Measurements from ENCODE around the gene GOLGA8R.
"Not testable (repeated sequence)": the region's sequence is repeated elsewhere in the genome, so short reads cannot be mapped to it uniquely, and the experiment has no call there.

The GOLGA8R gene, protein sequence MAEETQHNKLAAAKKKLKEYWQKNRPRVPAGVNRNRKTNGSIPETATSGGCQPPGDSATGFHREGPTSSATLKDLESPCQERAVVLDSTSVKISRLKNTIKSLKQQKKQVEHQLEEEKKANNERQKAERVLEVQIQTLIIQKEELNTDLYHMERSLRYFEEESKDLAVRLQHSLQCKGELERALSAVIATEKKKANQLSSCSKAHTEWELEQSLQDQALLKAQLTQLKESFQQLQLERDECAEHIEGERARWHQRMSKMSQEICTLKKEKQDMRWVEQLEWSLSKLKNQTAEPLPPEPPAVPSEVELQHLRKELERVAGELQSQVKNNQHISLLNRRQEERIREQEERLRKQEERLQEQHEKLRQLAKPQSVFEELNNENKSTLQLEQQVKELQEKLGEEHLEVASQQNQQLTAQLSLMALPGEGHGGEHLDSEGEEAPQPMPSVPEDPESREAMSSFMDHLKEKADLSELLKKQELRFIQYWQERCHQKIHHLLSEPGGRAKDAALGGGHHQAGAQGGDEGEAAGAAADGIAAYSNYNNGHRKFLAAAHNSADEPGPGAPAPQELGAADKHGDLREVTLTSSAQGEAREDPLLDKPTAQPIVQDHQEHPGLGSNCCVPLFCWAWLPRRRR

DNA sequence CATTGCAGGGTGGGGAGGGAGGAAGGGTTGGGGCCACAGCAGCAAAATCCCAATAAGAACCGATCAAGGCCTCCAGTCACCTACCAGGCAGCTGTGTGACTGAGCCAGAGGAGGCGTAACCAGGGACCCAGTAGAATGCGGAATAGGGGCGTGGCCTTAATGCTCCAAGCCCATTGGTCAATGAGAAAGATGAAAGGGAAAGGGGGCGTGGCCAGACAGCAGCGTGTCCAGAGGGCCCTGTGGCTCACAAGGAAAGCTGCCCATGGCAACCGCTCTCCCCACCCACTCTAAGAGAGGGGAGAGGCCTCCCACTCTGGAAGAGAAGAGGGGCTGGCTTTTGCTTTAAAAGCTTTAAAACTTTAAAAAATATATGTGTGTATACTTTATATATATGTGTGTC lies at the start of gene GOLGA8R:
TSS of gene GOLGA8R (minus strand) at position 101 of the 400 bp plus-strand sequence. CDS start at position 3, 98 bp downstream.
- not testable (repeated sequence) for H3K27ac ChIP-seq (ENCODE audit: low read depth, low read length); H3K27me3 ChIP-seq (ENCODE audit: control insufficient read depth in 1 of 2, insufficient read depth in 2 of 2, low read length in 2 of 2); H3K36me3 ChIP-seq (ENCODE audit: control insufficient read depth in 1 of 2, insufficient read depth in 2 of 2, low read length in 2 of 2); H3K9ac ChIP-seq (ENCODE audit: low read depth in 1 of 2, low read length in 2 of 2); H3K4me1 ChIP-seq (ENCODE audit: control insufficient read depth in 1 of 2, insufficient read depth in 2 of 2, low read length in 2 of 2); H3K9me3 ChIP-seq (ENCODE audit: control insufficient read depth in 1 of 2, low read length in 2 of 2); H3K4me3 ChIP-seq (ENCODE audit: low read depth in 1 of 2, low read length in 2 of 2)

DNA sequence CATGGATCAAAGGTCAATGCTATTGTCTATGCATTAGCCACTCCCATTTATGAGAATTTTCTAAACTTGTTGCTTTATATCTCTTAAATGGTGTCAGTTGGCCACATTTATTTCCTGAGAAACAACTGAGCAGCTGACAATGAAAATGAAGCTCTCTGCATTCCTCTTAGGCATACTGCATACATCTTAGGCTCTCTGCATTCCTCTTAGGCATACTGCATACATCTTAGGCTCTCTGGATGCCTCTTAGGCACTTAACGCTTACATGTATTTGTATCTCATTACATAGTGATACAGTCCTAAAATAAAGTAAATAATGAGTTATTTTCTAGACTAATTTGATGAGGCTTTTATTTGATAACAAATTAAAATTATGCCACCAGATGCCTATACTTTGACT lies 49.8 kb upstream of the GOLGA8R start:
- not testable (repeated sequence) for H3K9me3 ChIP-seq (ENCODE audit: control insufficient read depth in 1 of 2, low read length in 2 of 2); H3K4me1 ChIP-seq (ENCODE audit: control insufficient read depth in 1 of 2, insufficient read depth in 2 of 2, low read length in 2 of 2); H3K36me3 ChIP-seq (ENCODE audit: control insufficient read depth in 1 of 2, insufficient read depth in 2 of 2, low read length in 2 of 2); H3K27ac ChIP-seq (ENCODE audit: low read depth, low read length); H3K27me3 ChIP-seq (ENCODE audit: control insufficient read depth in 1 of 2, insufficient read depth in 2 of 2, low read length in 2 of 2); H3K4me3 ChIP-seq (ENCODE audit: low read depth in 1 of 2, low read length in 2 of 2); H3K9ac ChIP-seq (ENCODE audit: low read depth in 1 of 2, low read length in 2 of 2)

DNA sequence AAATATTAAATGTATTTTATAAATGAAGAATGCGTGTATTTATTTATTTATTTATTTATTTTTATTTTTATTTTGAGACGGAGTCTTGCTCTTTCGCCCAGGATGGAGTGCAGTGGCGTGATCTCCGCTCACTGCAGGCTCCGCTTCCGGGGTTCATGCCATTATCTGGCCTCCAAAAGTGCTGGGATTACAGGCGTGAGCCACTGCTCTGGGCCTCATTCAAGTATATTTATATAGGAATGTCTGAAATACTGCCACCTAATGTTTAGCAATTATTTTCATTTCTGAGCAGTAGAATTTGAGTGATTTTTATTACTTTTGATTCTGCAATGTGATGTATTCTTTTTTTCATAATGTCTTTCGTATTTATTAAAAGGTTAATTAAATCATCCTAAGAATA lies 48.1 kb upstream of the GOLGA8R start:
- not testable (repeated sequence) for H3K27me3 ChIP-seq (ENCODE audit: control insufficient read depth in 1 of 2, insufficient read depth in 2 of 2, low read length in 2 of 2); H3K9ac ChIP-seq (ENCODE audit: low read depth in 1 of 2, low read length in 2 of 2); H3K36me3 ChIP-seq (ENCODE audit: control insufficient read depth in 1 of 2, insufficient read depth in 2 of 2, low read length in 2 of 2); H3K9me3 ChIP-seq (ENCODE audit: control insufficient read depth in 1 of 2, low read length in 2 of 2); H3K27ac ChIP-seq (ENCODE audit: low read depth, low read length); H3K4me1 ChIP-seq (ENCODE audit: control insufficient read depth in 1 of 2, insufficient read depth in 2 of 2, low read length in 2 of 2); H3K4me3 ChIP-seq (ENCODE audit: low read depth in 1 of 2, low read length in 2 of 2)

DNA sequence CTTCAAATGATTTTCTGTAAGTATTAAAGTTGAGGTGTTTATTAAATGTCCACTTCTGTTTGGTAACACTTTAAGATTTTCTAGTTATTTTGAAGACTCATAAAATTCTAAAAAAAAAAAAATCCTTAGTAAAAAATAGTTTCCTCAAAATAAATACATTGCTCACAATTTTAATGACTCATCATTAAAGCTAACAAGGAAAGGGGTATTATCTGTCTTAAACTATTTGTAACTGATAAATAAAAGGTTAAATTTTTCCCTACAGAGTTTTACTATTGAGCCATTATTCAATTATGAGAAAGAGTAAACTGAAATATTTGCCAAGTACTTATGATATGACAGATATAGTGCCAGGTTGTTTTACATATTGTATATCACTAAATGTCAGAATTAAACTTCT lies 38.6 kb upstream of the GOLGA8R start:
- not testable (repeated sequence) for H3K4me3 ChIP-seq (ENCODE audit: low read depth in 1 of 2, low read length in 2 of 2); H3K9ac ChIP-seq (ENCODE audit: low read depth in 1 of 2, low read length in 2 of 2); H3K27me3 ChIP-seq (ENCODE audit: control insufficient read depth in 1 of 2, insufficient read depth in 2 of 2, low read length in 2 of 2); H3K4me1 ChIP-seq (ENCODE audit: control insufficient read depth in 1 of 2, insufficient read depth in 2 of 2, low read length in 2 of 2); H3K36me3 ChIP-seq (ENCODE audit: control insufficient read depth in 1 of 2, insufficient read depth in 2 of 2, low read length in 2 of 2); H3K9me3 ChIP-seq (ENCODE audit: control insufficient read depth in 1 of 2, low read length in 2 of 2); H3K27ac ChIP-seq (ENCODE audit: low read depth, low read length)

DNA sequence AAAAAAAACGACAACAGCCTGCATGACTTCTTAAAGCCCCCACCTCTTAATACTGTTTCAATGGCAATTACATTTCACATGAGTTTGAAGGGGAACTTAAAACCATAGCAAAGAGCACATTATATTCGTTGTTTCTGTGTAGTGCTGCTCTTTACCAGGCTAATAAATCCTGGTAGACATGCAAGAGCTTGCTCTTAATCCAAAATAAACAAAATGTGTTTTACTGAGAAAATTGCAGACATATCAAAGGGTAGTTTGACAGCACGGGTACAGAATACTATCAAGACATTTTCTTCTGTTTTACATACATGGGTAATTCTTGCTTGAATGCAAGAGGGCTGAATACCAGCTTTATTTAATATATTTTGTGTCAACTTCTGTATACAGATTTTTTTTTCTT lies 24.3 kb upstream of the GOLGA8R start:
- not testable (repeated sequence) for H3K4me3 ChIP-seq (ENCODE audit: low read depth in 1 of 2, low read length in 2 of 2); H3K27me3 ChIP-seq (ENCODE audit: control insufficient read depth in 1 of 2, insufficient read depth in 2 of 2, low read length in 2 of 2); H3K4me1 ChIP-seq (ENCODE audit: control insufficient read depth in 1 of 2, insufficient read depth in 2 of 2, low read length in 2 of 2); H3K9me3 ChIP-seq (ENCODE audit: control insufficient read depth in 1 of 2, low read length in 2 of 2); H3K27ac ChIP-seq (ENCODE audit: low read depth, low read length); H3K36me3 ChIP-seq (ENCODE audit: control insufficient read depth in 1 of 2, insufficient read depth in 2 of 2, low read length in 2 of 2); H3K9ac ChIP-seq (ENCODE audit: low read depth in 1 of 2, low read length in 2 of 2)

DNA sequence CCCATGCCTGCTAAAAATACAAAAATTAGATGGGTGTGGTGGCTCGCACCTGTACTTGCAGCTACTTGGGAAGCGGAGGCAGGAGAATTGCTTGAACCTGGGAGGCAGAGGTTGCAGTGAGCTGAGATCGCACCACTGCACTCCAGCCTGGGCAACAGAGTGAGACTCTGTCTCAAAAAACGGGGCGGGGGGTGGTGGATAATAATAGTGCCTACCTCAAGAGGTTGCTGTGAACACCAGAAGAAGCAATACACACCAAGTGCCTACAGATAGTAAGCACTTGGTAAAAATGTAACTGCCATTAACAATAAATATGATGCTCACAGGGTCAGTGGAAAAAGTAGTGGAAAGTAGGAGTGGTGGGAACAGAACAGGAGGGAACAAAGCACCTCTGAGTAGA lies 21.8 kb upstream of the GOLGA8R start:
- not testable (repeated sequence) for H3K36me3 ChIP-seq (ENCODE audit: control insufficient read depth in 1 of 2, insufficient read depth in 2 of 2, low read length in 2 of 2); H3K27ac ChIP-seq (ENCODE audit: low read depth, low read length); H3K9me3 ChIP-seq (ENCODE audit: control insufficient read depth in 1 of 2, low read length in 2 of 2); H3K4me3 ChIP-seq (ENCODE audit: low read depth in 1 of 2, low read length in 2 of 2); H3K9ac ChIP-seq (ENCODE audit: low read depth in 1 of 2, low read length in 2 of 2); H3K4me1 ChIP-seq (ENCODE audit: control insufficient read depth in 1 of 2, insufficient read depth in 2 of 2, low read length in 2 of 2); H3K27me3 ChIP-seq (ENCODE audit: control insufficient read depth in 1 of 2, insufficient read depth in 2 of 2, low read length in 2 of 2)

DNA sequence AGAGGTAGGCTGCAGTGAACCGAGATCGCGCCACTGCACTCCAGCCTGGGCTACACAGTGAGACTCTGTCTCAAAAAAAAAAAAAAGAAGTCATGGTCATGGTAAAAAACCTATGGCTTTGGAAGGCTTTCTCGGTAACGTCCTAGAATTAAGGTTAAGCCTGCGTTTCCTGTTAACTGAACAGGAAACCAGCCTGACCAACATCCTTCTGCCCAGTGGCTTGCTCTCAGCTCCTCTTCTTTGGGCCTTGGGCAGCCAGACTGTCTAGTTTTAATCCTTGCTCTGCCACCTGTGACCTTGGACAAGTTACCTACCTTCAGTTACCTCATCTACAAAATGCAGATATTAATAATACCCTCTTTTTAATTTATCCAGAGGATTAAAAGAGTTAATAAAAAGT lies 6.7 kb upstream of the GOLGA8R start:
- not testable (repeated sequence) for H3K9ac ChIP-seq (ENCODE audit: low read depth in 1 of 2, low read length in 2 of 2); H3K4me3 ChIP-seq (ENCODE audit: low read depth in 1 of 2, low read length in 2 of 2); H3K9me3 ChIP-seq (ENCODE audit: control insufficient read depth in 1 of 2, low read length in 2 of 2); H3K36me3 ChIP-seq (ENCODE audit: control insufficient read depth in 1 of 2, insufficient read depth in 2 of 2, low read length in 2 of 2); H3K4me1 ChIP-seq (ENCODE audit: control insufficient read depth in 1 of 2, insufficient read depth in 2 of 2, low read length in 2 of 2); H3K27me3 ChIP-seq (ENCODE audit: control insufficient read depth in 1 of 2, insufficient read depth in 2 of 2, low read length in 2 of 2); H3K27ac ChIP-seq (ENCODE audit: low read depth, low read length)

DNA sequence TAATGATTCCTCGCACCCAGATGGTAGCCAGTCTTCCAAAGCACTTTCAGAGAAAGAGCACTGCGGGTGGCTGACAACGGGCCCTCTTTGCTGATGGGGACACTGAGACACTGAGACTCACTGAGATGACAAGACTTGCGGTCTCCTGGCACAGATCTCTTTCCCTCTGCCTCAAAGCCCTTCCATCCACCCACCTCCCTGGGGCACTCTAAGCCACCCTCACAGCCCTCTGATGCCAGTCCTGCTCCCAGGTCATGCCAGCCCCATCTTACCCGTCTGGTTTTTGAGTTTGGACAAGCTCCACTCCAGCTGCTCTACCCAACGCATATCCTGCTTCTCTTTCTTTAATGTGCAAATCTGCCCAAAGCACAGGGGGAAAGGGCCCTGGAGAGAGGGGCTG lies 6.4 kb downstream of the GOLGA8R start:
- H3K36me3 ChIP-seq (ENCODE audit: control insufficient read depth in 1 of 2, insufficient read depth in 2 of 2, low read length in 2 of 2); H3K4me1 ChIP-seq (ENCODE audit: control insufficient read depth in 1 of 2, insufficient read depth in 2 of 2, low read length in 2 of 2); H3K9ac ChIP-seq (ENCODE audit: low read depth in 1 of 2, low read length in 2 of 2); H3K27ac ChIP-seq (ENCODE audit: low read depth, low read length); H3K9me3 ChIP-seq (ENCODE audit: control insufficient read depth in 1 of 2, low read length in 2 of 2); H3K4me3 ChIP-seq (ENCODE audit: low read depth in 1 of 2, low read length in 2 of 2); H3K27me3 ChIP-seq (ENCODE audit: control insufficient read depth in 1 of 2, insufficient read depth in 2 of 2, low read length in 2 of 2): not testable (repeated sequence)

DNA sequence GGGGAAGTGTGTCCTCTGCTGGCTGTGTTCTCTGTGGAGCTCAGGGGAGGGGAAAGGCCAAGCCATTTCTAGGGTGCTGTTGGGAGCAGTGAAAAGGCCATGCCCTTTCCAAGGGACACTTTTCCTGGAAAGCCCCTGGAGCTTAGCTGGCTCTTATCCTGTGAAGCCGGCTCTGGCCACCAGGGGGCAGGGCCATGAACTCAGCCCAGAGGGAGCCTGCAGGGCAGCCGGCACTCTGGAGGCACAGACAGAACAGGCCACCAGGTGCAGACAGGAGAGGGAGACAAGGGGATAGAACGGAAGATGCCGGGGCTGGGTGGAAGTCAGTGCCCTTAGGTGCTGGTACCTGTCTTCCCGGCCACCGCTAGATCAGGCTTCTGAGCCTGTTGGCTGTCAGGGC lies 15.1 kb downstream of the GOLGA8R start:
- not testable (repeated sequence) for H3K27ac ChIP-seq (ENCODE audit: low read depth, low read length); H3K36me3 ChIP-seq (ENCODE audit: control insufficient read depth in 1 of 2, insufficient read depth in 2 of 2, low read length in 2 of 2); H3K27me3 ChIP-seq (ENCODE audit: control insufficient read depth in 1 of 2, insufficient read depth in 2 of 2, low read length in 2 of 2); H3K9ac ChIP-seq (ENCODE audit: low read depth in 1 of 2, low read length in 2 of 2); H3K4me3 ChIP-seq (ENCODE audit: low read depth in 1 of 2, low read length in 2 of 2); H3K9me3 ChIP-seq (ENCODE audit: control insufficient read depth in 1 of 2, low read length in 2 of 2); H3K4me1 ChIP-seq (ENCODE audit: control insufficient read depth in 1 of 2, insufficient read depth in 2 of 2, low read length in 2 of 2)

DNA sequence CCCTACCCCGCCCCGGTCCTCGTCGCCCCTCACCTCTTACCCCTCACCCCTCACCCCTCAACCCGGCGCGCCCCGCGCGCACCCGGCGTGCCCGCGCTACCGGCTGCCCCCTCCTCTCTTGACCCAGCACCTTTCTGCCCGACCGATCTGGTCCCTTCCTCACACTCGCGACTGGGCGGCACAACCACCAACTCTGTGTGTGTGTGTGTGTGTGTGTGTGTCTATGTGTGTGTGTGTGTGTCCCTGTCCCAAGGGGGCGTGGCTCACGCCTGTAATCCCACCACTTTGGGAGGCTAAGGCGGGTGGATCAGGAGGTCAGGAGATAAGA lies 20.4 kb downstream of the GOLGA8R start:
- not testable (repeated sequence) for H3K9ac ChIP-seq (ENCODE audit: low read depth in 1 of 2, low read length in 2 of 2)

More for the DNA sequence above, 20.4 kb downstream of the GOLGA8R start:
- H3K27ac ChIP-seq (ENCODE audit: low read depth, low read length); H3K4me3 ChIP-seq (ENCODE audit: low read depth in 1 of 2, low read length in 2 of 2); H3K4me1 ChIP-seq (ENCODE audit: control insufficient read depth in 1 of 2, insufficient read depth in 2 of 2, low read length in 2 of 2); H3K9me3 ChIP-seq (ENCODE audit: control insufficient read depth in 1 of 2, low read length in 2 of 2); H3K36me3 ChIP-seq (ENCODE audit: control insufficient read depth in 1 of 2, insufficient read depth in 2 of 2, low read length in 2 of 2); H3K27me3 ChIP-seq (ENCODE audit: control insufficient read depth in 1 of 2, insufficient read depth in 2 of 2, low read length in 2 of 2): not testable (repeated sequence)

All from duodenal mucosa (tissue), 2 donors.